Measurements from ENCODE around the gene ANO2.

The ANO2 gene

DNA sequence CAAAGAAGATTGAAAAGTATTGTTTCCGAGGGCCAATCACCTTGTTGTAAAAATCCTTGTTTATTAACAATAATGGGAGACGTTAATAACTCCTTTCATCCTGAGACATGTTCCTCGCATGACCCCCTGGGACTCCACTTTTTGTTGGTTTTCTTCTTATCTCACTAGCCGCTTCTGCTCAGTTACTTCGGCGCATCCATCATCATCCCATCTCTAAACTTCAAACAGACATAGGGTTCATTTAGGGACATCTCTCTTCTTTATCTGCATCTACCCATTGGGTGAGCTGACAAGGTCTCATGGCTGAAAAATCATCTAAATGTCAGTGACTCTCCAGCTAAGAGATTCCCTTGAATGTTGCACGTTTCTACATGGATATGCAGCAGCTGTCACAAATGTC, 252.2 kb downstream of the ANO2 start:
- H3K27me3 ChIP-seq (ENCODE audit: control insufficient read depth, low read length): 0 out of 2 replicates have a peak, but pooled peaks cover 3% of the 10 kb centered on the region
- H3K4me1 ChIP-seq (ENCODE audit: control insufficient read depth, low read length): no peaks in the 10 kb centered on the region
- no peak overlapping the region for H3K4me3 ChIP-seq (ENCODE audit: low read length)
- no peaks in the 10 kb centered on the region for H3K36me3 ChIP-seq (ENCODE audit: control insufficient read depth, low read length)
- H3K9me2 ChIP-seq (replicated peaks; ENCODE audit: control insufficient read depth, low read length): no peaks in the 10 kb centered on the region
- no peak overlapping the region for H3K27ac ChIP-seq (ENCODE audit: low read depth, low read length)
- no peaks in the 10 kb centered on the region for H3F3A ChIP-seq (ENCODE audit: control insufficient read depth, insufficient read depth)
- no peak overlapping the region for H3K4me2 ChIP-seq (ENCODE audit: low read length)
- H4K20me1 ChIP-seq (ENCODE audit: control insufficient read depth, insufficient read depth, low read depth, low read length): no peaks in the 10 kb centered on the region
- no peaks in the 10 kb centered on the region for H3K9me3 ChIP-seq (ENCODE audit: control insufficient read depth, insufficient read depth, low read length)
- H3K79me2 ChIP-seq (ENCODE audit: control insufficient read depth, low read length): no peaks in the 10 kb centered on the region
- TF ChIP-seq, protein P1, sequence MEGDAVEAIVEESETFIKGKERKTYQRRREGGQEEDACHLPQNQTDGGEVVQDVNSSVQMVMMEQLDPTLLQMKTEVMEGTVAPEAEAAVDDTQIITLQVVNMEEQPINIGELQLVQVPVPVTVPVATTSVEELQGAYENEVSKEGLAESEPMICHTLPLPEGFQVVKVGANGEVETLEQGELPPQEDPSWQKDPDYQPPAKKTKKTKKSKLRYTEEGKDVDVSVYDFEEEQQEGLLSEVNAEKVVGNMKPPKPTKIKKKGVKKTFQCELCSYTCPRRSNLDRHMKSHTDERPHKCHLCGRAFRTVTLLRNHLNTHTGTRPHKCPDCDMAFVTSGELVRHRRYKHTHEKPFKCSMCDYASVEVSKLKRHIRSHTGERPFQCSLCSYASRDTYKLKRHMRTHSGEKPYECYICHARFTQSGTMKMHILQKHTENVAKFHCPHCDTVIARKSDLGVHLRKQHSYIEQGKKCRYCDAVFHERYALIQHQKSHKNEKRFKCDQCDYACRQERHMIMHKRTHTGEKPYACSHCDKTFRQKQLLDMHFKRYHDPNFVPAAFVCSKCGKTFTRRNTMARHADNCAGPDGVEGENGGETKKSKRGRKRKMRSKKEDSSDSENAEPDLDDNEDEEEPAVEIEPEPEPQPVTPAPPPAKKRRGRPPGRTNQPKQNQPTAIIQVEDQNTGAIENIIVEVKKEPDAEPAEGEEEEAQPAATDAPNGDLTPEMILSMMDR (IDR thresholded peaks at IDR 0.05; ENCODE audit: low read depth, low read length, poor library complexity, severe bottlenecking): no peak

DNA sequence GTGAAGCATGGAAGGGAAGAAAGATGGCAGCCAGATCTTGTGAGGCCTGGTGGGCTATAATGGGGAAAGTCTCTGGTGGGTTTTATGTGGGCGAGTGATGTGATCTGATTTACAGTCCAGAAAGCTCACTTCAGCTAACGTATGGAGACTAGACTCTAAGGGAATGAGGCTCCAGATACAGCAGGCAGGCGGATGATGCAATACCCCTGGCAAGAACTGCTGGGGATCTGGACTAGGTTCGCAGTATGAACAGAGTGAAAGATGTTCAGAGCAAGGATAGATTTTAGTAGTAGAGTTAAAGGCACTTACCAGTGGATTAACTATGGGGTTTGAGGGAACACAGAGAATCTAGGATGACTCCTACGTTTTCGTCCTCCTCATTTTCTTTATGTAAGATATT, 253.1 kb downstream of the ANO2 start:
- no peak overlapping the region for H3K27ac ChIP-seq (ENCODE audit: low read depth, low read length)
- no peaks in the 10 kb centered on the region for H3K9me3 ChIP-seq (ENCODE audit: control insufficient read depth, insufficient read depth, low read length)
- TF ChIP-seq, protein P1 (IDR thresholded peaks at IDR 0.05; ENCODE audit: low read depth, low read length, poor library complexity, severe bottlenecking): no peak
- no peak for TF ChIP-seq EZH2phosphoT487 (IDR thresholded peaks at IDR 0.05; ENCODE audit: borderline replicate concordance, low read length)
- H3K4me3 ChIP-seq (ENCODE audit: low read length): no peak overlapping the region
- no peaks in the 10 kb centered on the region for H3K9me2 ChIP-seq (replicated peaks; ENCODE audit: control insufficient read depth, low read length)
- no peaks in the 10 kb centered on the region for H4K20me1 ChIP-seq (ENCODE audit: control insufficient read depth, insufficient read depth, low read depth, low read length)
- H3K4me1 ChIP-seq (ENCODE audit: control insufficient read depth, low read length): no peaks in the 10 kb centered on the region
- no peak overlapping the region for H3K4me2 ChIP-seq (ENCODE audit: low read length)
- no peaks in the 10 kb centered on the region for H3K79me2 ChIP-seq (ENCODE audit: control insufficient read depth, low read length)
- H3F3A ChIP-seq (ENCODE audit: control insufficient read depth, insufficient read depth): no peaks in the 10 kb centered on the region
- H3K36me3 ChIP-seq (ENCODE audit: control insufficient read depth, low read length): no peaks in the 10 kb centered on the region
- 0 out of 2 replicates have a peak, but pooled peaks cover 3% of the 10 kb centered on the region for H3K27me3 ChIP-seq (ENCODE audit: control insufficient read depth, low read length)

GRCh38 chr12:5690240-5690639, 254.8 kb downstream of the ANO2 start:
- no peak for TF ChIP-seq EZH2phosphoT487 (IDR thresholded peaks at IDR 0.05; ENCODE audit: borderline replicate concordance, low read length)
- TF ChIP-seq, protein P1 (IDR thresholded peaks at IDR 0.05; ENCODE audit: low read depth, low read length, poor library complexity, severe bottlenecking): no peak
- Histone ChIP-seq H3K27ac (ENCODE audit: low read depth, low read length) (no peak overlapping the region), H3K4me2 (ENCODE audit: low read length) (no peak overlapping the region), H3K9me2 (replicated peaks; ENCODE audit: control insufficient read depth, low read length) (no peaks in the 10 kb centered on the region), H3K36me3 (ENCODE audit: control insufficient read depth, low read length) (no peaks in the 10 kb centered on the region), H4K20me1 (ENCODE audit: control insufficient read depth, insufficient read depth, low read depth, low read length) (no peaks in the 10 kb centered on the region), H3K4me3 (ENCODE audit: low read length) (no peak overlapping the region), H3K79me2 (ENCODE audit: control insufficient read depth, low read length) (no peaks in the 10 kb centered on the region), H3K4me1 (ENCODE audit: control insufficient read depth, low read length) (no peaks in the 10 kb centered on the region), H3F3A (ENCODE audit: control insufficient read depth, insufficient read depth) (no peaks in the 10 kb centered on the region), H3K27me3 (ENCODE audit: control insufficient read depth, low read length) (0 out of 2 replicates have a peak, but pooled peaks cover 3% of the 10 kb centered on the region), H3K9me3 (ENCODE audit: control insufficient read depth, insufficient read depth, low read length) (no peaks in the 10 kb centered on the region)

DNA sequence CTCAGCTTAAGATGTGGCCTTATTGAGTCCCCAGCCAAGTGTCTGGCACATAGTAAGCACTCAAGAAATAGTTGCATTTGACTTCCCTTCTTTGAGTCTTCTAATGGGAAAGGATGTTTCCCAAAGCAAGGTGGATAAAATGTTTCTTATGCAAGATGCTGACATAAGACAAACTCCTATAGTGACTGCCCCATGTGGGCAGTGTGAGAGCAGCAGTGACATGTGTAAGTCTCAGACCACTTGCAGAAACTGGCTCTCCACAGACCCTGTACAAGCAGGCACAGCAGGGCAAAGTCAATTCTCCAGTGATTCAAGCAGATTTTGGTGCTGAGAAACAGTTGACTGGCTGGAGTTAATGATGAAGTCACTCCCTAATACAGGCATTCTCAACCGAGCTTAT, 255.3 kb downstream of the ANO2 start:
- Histone ChIP-seq H3F3A (ENCODE audit: control insufficient read depth, insufficient read depth) (no peaks in the 10 kb centered on the region), H3K27me3 (ENCODE audit: control insufficient read depth, low read length) (0 out of 2 replicates have a peak, but pooled peaks cover 3% of the 10 kb centered on the region), H3K79me2 (ENCODE audit: control insufficient read depth, low read length) (no peaks in the 10 kb centered on the region), H3K36me3 (ENCODE audit: control insufficient read depth, low read length) (no peaks in the 10 kb centered on the region), H3K9me3 (ENCODE audit: control insufficient read depth, insufficient read depth, low read length) (no peaks in the 10 kb centered on the region), H3K27ac (ENCODE audit: low read depth, low read length) (no peak overlapping the region), H3K4me1 (ENCODE audit: control insufficient read depth, low read length) (no peaks in the 10 kb centered on the region), H3K4me2 (ENCODE audit: low read length) (no peak overlapping the region), H3K4me3 (ENCODE audit: low read length) (no peak overlapping the region), H4K20me1 (ENCODE audit: control insufficient read depth, insufficient read depth, low read depth, low read length) (no peaks in the 10 kb centered on the region), H3K9me2 (replicated peaks; ENCODE audit: control insufficient read depth, low read length) (no peaks in the 10 kb centered on the region)
- no peak for TF ChIP-seq EZH2phosphoT487 (IDR thresholded peaks at IDR 0.05; ENCODE audit: borderline replicate concordance, low read length)
- TF ChIP-seq, protein P1 (IDR thresholded peaks at IDR 0.05; ENCODE audit: low read depth, low read length, poor library complexity, severe bottlenecking): no peak

All from DOHH2 (cell line).